HG02763 (cell line): ENCODE data around the gene CHCHD10.

Experiments
- ATAC-seq: cut with Tn5 transposase; IDR thresholded peaks from one replicate; pipeline ENCODE4 v1.9.1; 2021; ENCODE audit warnings: mild to moderate bottlenecking, moderate library complexity; ENCODE audit not compliant: unreplicated experiment

The CHCHD10 gene

DNA sequence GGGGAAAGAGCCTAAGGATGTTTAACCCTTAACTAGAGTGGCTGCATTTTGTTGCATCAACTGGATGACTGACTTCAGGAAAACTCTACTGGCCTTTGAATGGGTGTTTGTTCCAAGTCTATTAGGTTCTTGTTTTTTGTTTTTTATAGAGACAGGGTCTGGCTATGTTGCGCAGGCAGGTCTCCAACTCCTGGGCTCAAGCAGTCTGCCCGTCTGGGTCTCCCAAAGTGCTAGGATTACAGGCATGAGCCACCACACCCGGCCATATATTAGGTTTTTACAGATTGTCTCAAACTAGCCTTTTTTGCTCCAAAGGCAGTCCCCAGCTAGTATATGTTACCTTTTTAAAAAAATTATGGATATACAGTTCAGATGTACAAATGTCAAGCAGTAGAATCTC lies 20.1 kb upstream of the CHCHD10 start:
- no peak for ATAC-seq

DNA sequence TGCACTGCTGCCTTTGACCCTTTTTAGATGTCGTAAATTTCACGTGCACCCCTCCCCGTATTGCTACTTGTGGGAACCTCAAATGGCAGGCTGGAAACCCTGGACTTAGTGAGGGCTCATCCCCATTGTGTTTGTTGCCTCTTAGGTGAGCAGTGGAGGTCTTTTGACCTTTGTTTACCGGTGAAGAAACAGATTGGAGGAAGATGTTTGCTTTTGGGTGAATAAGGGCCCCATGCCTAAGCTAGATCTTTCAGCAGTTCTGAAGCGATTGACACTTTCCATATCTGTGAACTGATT lies 19.8 kb upstream of the CHCHD10 start:
- ATAC-seq: no peak

DNA sequence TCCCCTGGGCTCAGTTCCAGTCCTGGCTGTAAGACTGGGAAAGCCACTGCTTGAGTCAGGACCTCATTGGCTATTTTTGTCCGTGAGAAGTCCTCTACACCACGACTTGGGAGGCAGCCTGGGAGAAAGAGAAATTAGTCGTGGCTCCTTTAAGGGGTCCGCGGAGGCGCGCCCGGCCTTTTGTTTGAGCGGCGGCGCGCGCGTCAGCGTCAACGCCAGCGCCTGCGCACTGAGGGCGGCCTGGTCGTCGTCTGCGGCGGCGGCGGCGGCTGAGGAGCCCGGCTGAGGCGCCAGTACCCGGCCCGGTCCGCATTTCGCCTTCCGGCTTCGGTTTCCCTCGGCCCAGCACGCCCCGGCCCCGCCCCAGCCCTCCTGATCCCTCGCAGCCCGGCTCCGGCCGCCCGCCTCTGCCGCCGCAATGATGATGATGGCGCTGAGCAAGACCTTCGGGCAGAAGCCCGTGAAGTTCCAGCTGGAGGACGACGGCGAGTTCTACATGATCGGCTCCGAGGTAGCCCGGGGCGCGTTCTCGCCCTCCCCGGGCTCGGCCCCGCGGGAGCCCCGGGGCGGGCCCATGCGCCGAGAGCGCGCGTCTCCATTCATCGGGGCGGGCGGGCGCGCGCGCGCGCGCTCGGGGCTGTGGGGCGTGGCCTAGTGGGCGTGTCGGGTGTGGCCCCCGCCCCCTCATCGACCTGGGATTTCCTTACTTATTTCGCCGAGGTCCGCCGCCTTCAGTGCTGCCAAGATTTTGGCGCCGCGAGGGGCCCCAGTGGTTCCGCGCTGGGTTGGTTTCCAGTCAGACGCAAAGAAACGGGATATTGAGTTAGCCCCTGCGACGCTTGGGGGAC lies 19.2 kb upstream of the CHCHD10 start, which contains the start of gene SMARCB1:
TSS of gene SMARCB1 (plus strand) at position 215 of the 848 bp plus-strand sequence. CDS start at position 419, 204 bp downstream.
- peak; percentile 78 for ATAC-seq

DNA sequence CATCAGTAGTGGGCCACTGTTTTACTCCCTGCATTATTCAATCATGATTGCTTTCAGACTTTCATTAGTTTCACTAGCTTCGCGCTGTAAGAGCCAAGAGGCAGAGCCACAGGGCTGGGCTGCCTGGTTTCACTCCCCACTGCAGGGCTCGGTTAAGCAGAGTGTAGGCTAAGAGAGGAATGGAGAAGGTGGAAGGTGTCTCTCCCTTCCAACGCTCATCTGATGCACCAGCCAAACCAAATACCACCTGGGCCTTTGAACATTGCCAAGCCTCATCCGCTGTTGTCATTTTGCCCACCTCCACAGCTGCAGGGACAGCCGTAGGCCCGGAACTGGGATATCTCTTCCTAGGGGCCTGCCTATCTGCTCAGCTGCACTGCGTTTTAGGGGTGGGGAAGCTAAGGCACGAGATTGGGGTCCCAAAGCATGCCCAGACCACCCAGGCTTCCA lies 18.5 kb upstream of the CHCHD10 start:
- ATAC-seq: no peak

DNA sequence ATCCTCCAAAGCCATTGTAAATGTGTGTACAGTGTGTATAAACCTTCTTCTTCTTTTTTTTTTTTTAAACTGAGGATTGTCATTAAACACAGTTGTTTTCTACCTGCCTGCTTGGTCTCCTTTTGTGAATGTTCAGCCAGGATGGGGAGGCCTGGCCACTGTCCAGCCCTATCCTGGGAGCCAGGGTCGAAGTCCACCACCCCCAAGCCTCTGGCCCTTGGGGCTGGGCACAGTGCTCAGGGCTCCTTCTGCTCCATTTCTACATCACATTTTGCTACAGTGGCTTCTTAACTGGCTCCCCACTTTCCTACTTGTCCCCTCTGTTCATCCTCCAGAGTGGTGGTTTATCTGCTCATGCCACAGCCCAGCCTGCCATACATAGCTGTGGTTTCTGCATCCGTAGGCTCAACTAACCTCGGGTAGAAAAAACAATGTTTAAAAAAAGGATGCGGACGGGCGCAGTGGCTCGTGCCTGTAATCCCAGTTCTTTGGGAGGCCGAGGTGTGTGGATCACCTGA lies 16.5 kb upstream of the CHCHD10 start:
- ATAC-seq: no peak

DNA sequence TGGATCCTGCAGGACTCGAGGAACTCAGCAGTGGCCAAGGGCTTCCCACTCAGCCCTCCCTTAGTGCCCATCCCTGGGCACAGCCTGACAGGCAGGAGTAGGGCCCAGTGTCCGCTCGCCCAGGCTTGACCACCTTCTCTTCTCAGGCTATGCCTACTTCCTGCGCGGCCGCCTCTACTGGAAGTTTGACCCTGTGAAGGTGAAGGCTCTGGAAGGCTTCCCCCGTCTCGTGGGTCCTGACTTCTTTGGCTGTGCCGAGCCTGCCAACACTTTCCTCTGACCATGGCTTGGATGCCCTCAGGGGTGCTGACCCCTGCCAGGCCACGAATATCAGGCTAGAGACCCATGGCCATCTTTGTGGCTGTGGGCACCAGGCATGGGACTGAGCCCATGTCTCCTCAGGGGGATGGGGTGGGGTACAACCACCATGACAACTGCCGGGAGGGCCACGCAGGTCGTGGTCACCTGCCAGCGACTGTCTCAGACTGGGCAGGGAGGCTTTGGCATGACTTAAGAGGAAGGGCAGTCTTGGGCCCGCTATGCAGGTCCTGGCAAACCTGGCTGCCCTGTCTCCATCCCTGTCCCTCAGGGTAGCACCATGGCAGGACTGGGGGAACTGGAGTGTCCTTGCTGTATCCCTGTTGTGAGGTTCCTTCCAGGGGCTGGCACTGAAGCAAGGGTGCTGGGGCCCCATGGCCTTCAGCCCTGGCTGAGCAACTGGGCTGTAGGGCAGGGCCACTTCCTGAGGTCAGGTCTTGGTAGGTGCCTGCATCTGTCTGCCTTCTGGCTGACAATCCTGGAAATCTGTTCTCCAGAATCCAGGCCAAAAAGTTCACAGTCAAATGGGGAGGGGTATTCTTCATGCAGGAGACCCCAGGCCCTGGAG lies 15.7 kb upstream of the CHCHD10 start:
- ATAC-seq: no peak

DNA sequence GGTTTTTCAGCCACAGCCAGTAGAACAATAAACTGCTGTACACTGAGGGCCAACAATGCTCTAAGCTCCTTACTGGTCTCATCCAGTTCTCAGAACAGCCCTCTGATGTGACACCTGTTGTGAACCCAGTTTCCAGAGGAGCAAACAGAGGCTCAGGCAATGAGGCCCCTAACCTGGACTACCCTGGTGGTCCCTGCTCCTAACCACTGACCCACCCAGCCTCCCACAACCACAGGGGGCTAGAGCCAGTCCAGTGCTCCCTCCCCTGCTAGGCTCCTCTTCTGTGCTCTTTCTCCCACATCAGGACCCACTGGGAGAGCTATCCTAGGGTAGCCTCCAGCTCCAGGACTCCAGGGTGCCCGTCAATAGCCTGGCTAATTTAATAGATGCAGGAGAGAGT lies 14.9 kb upstream of the CHCHD10 start:
- no peak for ATAC-seq

DNA sequence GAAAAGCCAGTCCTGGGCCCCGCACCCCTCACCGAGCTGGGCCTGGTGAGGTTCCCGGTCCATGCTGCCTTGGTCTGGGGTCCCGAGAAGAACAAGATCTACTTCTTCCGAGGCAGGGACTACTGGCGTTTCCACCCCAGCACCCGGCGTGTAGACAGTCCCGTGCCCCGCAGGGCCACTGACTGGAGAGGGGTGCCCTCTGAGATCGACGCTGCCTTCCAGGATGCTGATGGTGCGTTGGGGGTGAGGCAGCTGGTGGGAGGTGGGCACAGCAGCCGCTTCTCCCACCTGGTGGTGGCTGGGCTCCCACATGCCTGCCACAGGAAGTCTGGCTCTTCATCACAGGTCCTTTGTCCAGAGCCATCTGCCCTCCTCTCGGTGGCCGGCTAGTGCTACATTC lies 14.5 kb upstream of the CHCHD10 start:
- ATAC-seq: no peak

DNA sequence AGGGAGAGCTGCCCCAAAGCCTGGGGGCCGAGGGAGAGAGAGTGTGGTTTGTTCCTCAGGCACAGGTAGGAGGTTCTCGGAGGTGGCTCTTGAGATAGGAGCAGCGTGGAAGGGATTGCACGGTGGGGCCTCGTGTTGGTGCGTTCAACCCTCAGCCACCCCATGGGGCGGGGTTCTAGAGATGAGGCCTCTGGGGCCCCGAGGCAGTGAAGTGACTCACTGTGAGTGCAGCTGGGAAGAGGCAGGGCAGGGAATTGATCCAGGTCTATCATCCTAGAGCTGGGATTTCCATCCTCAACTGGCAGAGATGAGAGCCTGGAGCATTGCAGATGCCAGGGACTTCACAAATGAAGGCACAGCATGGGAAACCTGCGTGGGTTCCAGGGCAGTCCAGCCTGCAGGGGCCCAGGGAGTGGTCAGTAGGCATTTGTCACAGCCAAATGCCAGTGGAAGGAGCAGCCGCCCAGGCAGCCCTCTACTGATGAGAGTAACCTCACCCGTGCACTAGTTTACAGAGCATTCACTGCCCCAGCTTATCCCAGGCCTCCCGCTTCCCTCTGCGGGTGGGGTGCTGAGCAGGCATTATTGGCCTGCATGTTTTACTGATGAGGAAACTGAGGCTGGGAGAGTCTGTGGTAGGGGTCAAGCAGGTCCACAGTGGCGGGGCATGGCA lies 13.9 kb upstream of the CHCHD10 start:
- ATAC-seq: no peak

DNA sequence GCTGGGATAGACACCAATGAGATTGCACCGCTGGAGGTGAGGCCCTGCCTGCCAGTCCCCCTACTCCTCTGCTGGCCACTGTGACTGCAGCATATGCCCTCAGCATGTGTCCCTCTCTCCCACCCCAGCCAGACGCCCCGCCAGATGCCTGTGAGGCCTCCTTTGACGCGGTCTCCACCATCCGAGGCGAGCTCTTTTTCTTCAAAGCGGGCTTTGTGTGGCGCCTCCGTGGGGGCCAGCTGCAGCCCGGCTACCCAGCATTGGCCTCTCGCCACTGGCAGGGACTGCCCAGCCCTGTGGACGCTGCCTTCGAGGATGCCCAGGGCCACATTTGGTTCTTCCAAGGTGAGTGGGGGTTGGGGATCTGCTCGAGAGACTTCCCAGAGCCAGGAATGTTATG lies 13.3 kb upstream of the CHCHD10 start:
- no peak for ATAC-seq

DNA sequence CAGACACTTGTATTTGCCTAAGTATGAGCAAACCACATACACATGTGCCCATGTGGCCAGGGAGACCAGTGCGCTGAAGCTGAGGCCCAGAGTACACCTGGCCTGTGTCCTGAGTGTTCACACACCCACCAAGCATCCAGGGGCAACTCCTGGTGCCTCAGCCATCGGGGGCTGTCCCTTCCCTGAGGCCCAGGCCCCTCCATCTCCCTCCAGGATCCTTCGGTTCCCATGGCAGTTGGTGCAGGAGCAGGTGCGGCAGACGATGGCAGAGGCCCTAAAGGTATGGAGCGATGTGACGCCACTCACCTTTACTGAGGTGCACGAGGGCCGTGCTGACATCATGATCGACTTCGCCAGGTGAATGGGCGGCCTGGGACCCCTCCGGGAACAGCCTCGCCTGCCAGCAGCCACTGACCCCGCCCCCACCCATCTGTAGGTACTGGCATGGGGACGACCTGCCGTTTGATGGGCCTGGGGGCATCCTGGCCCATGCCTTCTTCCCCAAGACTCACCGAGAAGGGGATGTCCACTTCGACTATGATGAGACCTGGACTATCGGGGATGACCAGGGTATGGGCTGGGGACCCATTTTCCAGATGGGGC lies 12.5 kb upstream of the CHCHD10 start:
- no peak for ATAC-seq

DNA sequence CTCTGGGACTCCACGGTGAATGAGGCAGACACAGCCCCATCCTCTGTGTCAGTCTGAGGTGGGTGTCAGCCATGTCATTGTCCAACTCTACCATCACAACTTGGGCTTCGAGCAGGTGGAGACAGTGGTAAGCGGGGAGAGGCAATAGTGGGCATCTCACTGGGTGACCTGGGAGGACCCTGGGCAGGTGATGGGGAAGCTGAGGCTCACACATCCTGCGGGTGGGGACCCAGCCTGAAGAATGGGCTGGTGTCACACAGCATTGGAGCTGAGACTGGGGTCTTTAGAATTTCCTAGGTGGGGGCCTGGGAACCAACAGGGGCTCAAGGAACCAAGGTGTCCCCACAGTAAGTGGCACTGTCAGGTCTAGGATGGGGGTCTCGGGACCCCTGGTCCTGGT lies 12.0 kb upstream of the CHCHD10 start:
- no peak for ATAC-seq

DNA sequence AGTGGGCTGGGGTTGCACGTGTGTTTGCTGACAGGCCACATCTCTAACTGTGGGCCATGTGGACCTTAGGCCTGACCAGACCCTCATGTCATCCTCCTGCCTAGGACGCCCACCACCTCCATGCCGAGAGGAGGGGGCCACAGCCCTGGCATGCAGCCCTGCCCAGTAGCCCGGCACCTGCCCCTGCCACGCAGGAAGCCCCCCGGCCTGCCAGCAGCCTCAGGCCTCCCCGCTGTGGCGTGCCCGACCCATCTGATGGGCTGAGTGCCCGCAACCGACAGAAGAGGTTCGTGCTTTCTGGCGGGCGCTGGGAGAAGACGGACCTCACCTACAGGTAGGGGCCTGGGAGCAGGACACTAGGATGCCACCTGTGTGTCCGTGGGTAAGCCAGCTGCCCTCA lies 11.3 kb upstream of the CHCHD10 start:
- ATAC-seq: no peak

DNA sequence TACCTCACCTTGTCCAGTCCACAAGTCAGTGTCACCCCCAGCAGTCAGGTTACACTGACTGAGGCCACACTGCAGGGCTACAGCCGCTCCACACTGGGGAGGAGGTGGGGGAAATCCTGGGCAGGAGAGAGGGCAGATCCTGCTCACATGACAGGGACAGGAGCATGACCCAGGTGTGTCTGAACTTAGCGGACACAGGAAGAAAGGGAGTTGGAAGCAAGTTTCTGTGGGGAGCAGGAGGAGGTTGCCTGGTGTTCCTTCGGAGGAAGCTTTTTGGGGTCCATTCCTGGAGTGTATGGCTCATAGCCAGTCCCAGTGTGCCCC lies 10.8 kb upstream of the CHCHD10 start:
- ATAC-seq: no peak

DNA sequence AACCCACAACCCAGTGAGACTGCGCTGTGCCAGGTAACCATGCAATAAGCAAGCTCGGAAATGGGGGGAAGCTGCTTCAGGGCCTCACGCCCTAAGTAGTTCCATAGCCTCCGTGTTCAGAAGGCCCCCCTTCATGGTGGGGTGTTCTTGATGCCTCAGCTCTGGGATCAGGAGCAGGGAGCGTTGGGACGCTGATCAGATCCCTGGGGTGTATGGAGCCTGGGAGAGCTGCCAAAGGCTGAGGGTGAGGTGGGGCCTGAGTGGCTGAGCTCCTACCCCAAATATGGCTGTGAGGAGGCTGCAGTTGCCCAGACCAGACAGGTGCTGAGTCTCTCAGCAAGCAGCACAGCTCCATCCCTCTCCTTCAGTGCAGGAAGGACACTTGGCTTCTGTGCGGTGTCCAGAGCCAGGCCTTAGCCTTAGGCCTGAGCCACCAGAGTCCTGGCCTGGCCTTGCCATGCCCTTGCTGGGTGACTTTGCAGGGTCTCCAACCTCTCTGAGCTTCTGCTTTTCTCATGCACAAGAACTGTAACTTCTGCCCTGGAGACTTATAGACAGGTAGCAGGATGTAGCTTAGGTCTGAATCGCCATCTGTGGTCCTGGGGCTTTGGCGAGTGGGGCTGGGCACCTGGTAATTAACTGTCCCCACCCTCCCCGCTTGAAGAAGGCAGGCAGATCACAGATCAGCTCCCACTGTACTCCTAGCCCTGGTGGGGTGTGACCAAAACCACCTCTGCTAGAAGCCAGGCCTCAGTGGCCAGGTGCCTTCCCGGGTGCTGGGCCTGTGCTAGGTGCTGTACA lies 10.2 kb upstream of the CHCHD10 start:
- ATAC-seq: no peak

DNA sequence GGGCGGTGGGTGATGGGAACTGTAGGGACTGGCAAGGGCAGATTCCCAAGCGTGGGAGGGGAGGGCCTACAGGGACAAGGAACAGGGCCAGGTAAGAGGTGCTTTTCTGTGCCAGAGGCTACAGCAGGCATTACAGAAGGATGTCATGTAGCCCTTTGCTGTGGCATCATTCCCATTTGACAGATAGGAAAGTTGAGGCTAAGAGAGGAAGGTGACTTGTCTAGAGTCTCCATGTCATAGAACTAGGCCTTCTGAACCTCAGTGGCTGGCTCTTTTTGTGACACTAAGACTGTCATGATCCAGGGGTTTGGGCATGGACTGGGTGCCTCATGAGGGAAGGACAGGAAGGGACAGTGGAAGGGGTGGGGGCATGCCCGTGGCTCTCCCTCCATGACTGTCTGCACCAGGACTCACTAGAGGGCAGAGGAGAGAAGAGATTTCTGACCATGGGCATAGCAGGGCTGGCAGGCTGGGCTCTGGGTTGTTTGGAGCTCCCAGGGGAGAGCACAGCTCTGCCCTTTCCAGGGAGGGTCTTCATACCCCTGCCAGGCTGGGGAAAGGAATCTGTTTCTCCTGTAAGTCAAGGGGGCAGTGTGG lies 8.1 kb upstream of the CHCHD10 start:
- no peak for ATAC-seq

DNA sequence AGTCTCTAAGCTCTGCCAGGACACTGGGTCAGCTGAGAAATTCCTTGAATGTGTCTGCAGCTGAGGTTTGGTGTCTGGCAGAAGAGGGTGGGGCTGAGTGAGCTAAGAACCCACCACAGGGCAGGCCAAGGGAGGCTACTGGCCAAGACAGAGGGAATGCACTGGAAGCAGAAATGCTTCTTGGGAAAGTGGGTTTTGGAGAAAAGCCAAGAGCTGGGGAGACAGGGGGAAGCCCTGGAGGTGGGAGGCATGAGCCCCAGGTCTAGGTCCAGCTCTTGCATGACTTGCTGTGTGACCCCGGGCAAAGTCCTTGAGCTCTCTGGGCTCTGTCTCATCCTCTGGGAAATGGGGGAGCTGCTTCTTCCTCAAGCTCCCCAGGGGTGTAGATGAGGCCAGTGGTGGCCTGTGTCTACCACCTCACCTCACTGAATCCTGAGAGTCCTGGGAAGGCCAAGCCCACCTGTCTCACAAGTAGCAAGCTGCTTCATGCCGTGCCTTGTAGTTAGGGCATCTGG lies 7.2 kb upstream of the CHCHD10 start:
- no peak for ATAC-seq

DNA sequence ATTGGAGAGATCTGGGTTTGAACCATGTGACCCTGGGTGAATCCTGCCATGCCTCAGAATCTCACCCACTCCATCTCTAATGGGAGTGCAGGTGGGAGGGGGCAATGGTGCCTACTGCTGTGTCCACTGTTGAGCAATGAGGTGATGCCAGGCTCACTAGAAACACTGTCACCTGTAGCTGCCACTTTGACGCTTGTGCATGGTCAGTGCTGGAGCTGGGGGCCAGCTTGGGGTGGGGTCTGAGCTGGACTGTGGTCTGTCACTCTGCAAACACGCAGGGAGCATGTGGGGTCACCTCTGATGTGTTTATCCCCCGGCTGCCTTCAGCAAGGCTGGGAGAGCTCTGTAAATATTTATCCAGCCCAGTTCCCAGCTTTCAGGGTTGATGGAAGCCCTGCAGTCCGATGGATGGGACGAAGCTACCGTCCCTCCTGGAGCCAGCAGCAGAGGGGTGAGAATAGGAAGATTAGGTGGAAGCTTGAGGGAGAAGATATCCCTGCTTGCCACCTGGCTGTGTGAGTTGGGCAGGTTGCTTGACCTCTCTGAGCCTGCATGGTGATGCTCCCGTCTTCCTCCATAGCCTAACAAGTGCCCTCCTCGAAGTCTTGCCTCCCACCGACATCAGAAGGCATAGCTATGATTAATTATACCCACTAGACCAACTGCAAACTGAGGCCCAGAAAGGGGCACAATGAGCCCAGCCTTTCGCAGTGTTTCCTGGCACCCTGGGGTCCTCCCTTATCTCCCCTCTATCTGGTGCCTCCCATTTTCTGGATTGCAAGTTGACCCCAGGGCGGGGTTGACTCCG lies 6.5 kb upstream of the CHCHD10 start:
- no peak for ATAC-seq
